ENCODE results near the gene SPINT2.

The SPINT2 gene

DNA sequence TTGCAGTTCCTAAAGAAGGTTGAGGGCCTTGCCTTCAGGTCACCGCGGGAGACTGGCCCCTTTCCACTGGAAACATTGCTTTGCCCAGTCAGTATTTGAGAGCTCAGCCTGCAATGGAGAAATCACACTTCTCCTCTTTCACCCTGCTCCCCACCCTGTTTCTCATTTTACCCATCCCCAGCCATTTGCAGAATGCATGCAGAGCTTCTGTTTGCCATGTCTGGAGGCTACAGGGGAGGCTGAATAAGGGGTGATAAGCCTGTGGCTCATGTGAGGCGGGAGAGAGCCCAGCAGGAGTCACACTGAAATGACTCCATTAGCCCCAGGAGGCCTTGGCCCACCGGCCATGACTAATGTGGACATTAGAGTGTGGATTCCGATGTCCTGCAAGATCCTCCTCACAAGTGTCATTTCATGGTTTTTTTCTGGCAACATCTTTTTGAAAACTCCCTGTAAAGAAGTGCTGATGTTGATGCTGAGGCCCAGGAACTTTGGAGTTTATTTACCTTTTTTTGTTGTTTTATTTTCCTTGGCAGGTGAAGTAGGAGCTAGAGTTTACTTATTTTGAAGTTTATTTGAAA lies 6.3 kb downstream of the SPINT2 start:
- DNase-seq = no peak

DNA sequence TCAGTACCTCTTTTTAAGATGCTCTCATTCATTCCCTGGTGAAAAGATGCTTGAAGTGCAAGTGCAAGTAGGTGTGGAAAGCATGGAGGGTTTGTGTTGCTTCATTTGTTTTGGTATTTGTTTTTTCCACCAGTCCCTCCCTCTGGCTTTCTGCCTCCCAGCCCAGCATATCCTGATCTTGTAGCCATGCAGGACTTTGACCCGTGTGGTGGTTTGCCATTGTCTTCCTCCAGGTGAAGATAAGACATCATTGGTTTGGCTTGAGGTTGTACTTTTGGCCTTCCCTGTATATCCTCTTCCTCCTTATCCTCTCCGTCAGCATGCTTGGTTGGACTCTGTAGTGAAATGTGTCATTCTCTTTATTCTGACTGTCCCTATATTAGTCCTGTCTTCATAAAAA lies 9.1 kb downstream of the SPINT2 start:
- DNase-seq = no peak

DNA sequence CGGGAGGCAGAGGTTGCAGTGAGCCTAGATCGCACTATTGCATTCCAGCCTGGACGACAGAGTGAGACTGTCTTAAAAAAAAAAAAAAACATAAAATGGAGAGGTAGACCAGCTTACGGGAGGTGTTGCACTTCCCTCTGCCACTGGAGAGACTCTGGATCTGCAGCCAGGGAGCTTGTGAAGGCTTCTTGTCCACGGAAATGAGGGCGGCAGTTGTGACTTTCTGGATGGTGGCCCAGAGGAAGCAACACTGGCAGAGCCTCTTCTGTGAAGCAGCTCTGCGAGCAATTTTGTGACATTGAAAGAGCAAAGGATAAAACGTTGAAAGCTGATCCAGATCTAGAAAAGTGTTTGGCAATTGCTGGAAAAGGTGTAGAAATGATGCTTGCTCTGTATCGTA lies 10.4 kb downstream of the SPINT2 start:
- DNase-seq = no peak

DNA sequence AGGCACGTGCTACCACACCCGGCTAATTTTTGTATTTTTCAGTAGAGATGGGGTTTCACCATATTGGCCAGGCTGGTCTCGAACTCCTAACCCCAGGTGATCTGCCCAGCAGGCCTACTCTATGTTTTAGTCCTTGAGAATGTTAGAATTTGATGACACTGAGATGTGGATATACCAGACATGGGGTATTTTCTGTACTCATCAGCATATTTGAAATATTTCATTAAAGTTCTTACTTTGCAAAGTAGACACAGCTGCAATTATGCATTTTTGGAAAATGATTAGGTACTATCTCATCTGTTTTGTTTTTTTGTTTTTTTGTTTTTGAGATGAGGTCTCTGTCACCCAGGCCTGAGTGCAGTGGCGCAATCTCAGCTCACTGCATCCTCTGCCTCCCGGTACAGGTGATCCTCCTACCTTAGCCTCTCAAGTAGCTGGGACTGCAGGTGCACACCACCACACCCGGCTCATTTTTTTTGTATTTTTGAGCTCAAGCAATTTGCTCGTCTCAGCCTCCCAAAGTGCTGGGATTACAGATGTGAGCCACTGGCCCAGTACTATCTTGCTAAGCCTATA lies 12.7 kb downstream of the SPINT2 start:
- no peak for DNase-seq

DNA sequence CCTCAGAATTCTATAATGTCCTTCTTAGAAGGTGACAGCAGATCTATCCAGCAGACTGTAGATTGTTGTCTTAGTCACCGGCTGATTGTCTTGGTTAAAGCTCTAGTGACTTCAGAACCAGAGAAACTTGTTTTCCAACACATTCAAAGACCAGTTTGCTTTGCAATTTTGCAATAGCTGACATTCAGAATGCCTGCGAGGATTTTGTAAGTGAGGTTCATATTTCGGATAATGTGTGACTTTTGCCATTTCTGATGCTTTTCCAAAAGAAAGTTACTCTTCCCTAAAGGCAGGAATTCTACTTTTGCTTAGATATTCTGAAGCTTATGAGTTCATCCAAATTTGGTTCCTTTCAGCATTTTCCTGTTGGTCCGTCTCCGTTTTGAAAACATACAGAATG lies 13.2 kb downstream of the SPINT2 start:
- no peak for DNase-seq

DNA sequence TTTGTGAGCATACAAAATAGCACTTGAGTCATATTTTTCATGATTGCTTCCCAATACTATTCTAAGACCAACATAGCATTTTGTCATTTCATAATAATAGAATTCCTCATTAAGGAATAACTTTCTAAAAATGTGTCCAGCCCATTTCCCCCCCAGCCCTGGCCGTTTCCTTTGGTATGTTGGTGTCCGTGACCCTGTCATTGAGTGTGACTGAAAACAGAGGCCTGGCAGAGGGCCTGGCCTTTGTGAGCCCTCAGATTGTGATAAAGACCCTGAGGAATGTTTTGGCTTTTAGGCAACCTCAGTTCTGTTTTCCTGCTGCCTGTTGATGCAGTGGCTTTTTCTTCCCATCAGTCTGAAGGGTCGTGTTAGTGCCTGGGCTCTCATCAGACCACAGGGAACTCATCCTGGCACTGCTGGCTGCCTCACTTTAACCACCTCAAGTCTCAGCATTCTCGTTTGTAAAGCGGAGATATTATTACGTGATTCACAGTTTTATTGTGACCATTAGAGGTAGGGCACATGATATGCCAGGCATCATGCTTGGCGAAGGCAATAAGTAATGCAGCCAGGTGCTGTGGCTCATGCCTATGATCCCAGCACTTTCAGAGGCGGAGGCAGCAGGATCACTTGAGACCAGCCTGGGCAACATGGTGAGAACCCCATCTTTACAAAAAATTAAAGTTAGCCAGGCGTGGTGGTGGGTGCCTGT lies 13.8 kb downstream of the SPINT2 start:
- DNase-seq = no peak

DNA sequence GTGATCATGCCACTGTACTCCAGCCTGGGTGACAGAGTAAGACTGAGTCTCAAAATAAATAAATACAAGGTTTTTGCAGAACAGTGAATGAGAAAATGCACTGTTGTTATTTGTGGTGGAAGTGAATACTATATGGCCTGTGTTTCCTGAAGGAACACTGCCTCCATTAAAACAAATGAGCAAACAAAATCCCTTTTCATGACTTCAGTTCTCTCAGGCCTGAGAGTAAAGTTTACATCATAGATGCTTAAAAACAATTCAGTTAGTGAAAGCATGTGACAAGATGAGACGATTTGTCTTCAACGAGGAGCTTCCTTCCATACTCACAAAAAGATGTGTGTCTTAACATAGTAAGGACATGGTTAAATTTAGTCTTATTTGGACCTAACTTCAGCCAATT lies 14.4 kb downstream of the SPINT2 start:
- DNase-seq = no peak

DNA sequence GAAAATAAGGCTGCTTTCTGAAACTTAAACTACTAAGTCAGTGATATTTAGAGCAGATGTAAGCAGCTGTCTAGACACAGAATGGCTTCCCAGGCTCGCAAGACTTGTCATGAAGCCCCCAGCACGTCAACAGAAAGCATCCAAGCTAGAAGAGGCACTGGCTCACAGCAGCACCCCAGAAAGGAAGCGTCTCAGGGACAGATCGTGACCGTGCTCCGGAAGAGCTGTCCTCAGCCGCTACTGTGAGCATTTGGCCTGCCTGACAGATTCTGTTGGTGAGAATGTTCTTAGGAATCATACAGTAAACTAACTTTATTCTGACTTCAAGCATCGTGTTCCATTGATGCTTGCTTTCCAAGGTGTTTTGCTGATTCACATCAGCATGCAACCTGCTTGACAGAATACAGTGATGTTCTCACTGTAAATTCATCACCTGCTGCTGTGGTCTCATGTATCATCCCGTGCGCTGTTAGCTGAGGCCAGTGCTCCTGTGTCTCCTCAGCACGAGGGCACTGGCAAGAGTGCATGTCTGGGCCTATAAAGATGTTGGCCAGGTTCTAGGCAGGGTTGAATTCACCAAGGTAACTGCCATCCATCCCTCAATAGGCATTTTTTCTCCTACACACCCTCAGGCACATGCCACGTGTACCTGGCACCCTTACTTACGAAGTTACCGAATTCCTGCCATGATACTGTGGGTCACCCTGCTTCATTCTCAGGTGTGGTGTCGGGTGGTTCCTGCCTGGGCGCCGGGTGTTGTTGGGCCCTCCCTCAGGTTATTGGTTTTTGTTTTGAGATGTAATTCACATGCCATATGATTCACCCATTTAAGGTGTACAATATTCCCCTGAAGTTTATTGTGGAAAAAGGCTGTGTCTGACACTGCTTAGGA lies 15.9 kb downstream of the SPINT2 start:
- DNase-seq = no peak

DNA sequence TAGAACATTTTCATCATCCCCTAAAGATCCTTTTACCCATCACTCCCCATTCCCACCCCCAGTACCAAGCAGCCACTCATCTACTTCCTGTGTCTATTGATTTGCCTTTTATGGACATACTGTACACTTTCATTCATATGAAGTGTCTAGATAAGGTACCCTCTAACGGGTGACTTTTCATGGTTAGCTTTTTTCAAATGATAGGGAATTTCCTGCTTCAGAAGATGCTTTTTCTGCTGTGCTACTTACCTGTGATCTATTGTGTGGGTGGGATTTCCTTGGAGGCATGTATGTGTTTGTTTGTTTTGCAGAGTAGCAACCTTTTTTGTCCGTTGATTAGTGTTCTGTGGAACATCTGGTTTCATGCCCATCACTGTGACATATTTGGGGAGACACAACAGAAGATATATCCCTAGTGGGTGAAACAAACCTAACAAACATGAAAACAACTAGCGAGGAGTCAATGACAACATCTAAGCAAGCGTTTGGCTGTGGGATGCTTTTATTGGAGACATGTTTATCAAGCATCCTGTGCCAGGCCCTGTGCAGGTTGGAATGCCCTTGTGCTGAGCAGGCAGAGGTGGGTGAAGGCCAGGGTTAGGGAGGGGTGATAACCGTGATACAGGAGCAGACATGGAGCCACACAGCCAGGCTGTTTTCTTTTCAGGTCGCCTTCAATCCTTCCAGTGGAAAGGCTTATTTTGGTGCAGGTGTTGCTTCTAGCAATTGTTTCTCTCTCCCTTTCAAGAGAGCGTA lies 17.6 kb downstream of the SPINT2 start:
- DNase-seq = no peak

DNA sequence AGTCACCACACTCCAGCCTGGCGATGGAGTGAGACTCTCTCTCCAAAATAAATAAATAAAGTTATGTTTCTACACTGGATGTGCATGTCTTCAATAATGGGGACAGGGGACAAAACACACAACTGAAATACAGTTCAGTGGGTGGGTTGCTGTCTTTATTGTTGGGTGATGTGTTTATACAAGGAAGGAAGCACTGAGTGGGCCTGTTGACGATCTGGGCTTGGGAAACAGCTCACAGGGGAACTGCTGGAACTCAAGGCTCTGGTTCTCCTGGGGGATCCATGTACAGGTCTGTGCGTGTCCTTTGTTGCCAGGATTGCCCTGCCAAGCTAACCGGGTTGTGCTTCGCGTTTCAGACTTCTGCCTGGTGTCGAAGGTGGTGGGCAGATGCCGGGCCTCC lies 18.9 kb downstream of the SPINT2 start:
- no peak for DNase-seq

DNA sequence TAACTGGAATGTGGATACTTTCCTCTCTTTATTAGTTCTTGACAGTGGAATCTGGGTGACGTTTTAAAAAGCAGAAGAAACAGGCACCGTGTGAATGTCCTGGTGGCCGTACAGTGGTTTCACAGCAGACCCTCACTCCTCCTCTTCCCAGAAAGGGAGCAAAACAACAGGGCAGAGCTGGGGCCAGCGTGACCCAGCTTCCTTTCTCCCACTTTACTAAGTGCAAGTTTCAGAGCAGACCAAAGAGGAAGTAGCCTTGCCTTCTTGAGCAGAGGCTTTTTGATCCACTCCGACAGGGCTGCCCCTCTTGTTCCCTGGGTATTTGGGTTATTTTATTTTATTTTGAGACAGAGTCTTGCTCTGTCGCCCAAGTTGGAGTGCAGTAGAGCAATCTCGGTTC lies 20.0 kb downstream of the SPINT2 start:
- no peak for DNase-seq

DNA sequence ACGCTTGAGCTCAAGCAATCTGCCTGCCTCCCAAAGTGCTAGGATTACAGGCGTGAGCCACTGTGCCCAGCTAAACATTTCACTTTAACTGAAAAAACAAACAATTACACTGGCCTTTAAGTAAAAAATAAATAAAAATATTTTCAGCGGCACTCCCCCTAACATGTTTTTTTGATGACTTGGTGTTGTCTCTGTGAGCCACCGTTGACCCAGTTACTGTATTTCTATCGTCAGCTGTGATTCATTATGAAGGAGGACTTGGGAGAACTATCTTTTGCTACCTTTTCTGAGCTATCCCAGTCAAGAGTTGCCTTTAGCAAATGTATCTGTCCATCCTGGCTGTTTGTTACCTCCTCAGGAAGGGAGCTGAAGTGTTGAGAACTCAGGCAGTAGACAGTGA lies 21.2 kb downstream of the SPINT2 start:
- DNase-seq = no peak

DNA sequence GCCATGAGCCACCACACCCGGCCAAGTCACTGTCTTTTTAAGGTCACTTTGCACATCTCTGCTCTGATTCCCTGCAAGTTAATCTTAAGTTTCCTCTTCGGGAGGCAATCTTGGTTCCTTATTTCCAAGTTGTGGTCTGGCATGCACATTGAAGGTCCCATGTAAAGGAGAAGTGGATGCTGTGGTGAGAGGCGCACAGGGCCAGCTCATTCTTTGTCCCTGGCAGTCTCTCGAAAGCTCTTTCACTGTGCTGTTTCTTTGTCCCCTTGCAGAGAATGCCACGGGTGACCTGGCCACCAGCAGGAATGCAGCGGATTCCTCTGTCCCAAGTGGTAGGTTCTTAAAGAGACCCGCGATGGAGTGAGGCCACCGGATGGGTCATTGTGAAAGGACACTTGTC lies 23.2 kb downstream of the SPINT2 start:
- DNase-seq = no peak

DNA sequence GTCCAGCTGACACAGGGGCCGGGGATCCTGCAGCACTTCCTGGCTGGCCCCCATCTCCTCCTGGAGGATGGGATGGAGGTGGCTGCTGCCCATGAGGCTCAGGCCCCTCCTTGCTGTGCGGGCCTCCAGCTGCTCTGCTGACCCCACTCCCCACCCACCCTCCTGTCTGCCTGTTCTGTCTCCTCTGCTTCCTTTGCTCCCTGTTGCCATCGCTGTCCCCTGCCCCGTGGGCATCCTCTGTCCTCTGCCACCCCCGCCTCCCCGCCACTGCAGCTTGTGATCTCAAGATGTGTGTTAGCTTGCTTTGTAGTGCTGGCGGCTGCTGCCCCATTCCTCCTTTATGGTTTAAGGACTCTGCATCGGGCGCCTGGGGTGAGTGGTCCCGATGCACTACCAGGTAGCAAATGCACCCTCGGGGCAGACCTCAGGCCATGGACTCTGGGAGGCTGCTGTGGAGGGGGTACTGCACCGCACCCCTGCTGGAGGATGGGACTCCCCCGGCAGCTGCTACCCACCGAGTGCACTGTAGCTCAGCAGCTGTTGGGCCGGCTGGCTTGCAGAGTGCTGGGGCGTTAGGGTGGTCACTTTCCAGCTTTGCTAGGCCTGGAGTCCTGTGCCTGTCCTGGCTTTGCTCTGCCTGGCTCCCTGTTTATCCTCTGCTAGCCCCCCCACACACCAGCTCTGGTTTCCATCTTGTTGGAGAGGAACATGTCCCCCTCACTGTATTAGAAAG lies 23.9 kb downstream of the SPINT2 start:
- no peak for DNase-seq

DNA sequence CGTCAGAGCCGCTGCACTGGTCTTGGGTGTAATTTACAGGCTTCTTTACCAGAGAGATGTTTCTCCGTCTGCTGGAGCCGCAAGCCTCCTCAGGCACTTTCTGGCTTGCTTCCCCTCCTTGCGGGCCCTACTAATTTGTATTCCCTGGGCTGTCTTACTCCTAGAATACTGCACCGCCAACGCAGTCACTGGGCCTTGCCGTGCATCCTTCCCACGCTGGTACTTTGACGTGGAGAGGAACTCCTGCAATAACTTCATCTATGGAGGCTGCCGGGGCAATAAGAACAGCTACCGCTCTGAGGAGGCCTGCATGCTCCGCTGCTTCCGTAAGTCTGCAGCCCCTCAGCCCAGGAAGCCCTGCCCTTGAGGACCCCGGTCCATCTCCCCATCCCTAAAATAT lies 25.6 kb downstream of the SPINT2 start:
- DNase-seq = no peak

DNA sequence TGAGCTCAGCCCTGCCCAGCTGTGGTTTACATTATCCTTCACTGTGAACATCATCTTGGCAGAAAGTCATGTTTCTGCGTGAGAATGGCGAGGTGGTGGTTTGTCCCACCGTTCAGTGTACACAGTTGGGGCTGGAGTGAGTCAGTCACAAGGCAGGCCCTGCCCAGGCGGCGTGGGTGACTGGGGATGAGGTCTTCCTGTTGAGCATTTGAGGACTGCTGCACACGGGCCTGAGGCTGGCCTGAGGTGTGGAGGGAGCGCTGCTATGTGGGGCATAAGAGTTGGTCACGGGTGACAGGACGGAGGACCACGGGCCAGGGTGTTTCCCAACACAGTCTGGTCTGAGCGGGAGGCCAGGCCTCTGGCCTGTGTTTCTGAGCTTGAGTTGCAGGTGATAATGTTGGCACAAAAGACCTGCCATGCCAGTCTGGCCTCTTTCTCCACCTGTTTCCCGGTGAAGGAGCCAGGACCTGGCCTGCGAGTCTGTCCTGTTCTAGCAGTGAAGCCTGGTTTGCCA lies 26.3 kb downstream of the SPINT2 start:
- DNase-seq = no peak

DNA sequence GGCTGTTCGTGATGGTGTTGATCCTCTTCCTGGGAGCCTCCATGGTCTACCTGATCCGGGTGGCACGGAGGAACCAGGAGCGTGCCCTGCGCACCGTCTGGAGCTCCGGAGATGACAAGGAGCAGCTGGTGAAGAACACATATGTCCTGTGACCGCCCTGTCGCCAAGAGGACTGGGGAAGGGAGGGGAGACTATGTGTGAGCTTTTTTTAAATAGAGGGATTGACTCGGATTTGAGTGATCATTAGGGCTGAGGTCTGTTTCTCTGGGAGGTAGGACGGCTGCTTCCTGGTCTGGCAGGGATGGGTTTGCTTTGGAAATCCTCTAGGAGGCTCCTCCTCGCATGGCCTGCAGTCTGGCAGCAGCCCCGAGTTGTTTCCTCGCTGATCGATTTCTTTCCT lies 27.5 kb downstream of the SPINT2 start:
- no peak for DNase-seq

DNA sequence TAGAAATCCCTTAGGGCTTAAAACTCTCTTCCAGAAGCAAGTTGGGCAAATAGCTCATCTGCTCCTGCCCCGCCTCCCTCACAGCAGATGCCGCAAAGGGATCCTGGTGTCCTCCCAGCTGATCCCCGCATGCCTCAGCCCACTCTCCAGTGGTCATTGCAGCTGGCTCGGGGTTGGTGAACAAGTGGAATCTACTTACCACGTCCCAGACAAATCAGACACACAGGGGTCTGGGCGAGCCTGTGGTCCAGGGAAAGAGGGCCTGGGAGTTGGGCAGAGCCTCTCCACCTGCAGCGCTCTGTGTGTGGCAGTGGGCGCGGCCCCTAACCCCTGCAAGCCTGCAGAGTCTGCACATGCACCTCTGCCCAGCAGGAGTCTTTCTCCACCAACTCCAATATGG lies 28.9 kb downstream of the SPINT2 start:
- DNase-seq = no peak

DNA sequence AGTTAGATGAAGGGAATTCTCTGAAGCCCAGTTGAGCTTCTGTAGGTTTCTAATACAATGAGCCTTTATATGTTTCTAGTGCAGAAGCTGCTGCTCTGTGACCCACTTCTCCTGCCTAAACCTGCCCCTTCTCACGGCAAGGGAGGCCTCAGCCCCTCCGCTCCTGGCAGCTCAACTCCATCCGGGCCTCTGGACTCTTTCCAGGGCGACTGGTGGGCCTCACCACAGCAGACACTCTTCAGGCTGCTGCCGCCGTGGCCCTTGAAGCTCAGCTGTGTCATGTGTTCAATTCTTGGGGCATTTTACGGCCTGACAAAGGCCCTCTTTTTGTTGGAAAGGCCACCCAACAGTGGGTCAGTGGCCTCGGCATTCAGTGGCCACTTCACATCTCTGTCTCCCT lies 29.7 kb downstream of the SPINT2 start:
- DNase-seq = no peak

DNA sequence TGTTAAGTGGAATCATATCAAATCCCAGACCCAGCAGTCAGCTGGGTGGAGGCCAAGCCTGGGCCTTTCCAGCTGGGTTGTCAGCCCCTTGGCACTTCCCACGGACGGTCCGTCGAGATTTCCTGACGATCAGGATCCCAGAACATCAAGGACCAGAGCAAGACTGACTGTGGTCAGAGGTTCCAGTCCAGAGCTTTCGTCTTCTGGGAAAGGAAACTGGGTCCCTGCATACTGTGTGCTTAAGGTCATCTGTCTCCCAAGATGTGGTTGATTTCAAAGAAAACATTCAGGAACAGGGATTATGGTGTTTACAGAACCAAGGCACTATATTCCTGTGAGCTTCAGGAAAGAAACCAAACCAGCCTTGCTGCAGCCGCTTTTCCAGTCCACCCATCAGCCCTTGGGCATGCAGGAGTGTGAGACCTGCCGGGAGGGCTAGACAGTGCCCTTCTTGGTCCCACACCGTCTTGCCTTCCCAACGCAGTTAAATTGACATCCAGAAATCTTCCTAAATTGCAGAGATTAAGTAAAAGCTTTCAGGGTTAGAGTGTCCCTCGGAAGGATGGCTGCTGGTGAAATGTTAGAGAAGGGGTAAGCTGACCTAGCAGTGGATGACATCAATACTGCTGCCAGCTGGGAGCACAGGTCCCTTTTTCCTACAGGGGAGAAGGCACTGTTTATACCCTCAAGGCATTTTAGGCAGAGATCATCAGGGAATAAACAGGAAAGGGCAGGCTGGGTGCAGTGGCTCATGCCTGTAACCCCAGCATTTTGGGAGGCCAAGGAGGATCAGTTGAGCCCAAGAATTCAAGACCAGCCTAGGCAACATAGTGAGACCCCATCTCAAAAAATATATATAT lies 34.7 kb downstream of the SPINT2 start:
- no peak for DNase-seq
